ENCODE data around the gene CNDP1.
A peak's percentile ranks its signal among the peaks of the same experiment; 100 is the strongest.

The CNDP1 gene

DNA sequence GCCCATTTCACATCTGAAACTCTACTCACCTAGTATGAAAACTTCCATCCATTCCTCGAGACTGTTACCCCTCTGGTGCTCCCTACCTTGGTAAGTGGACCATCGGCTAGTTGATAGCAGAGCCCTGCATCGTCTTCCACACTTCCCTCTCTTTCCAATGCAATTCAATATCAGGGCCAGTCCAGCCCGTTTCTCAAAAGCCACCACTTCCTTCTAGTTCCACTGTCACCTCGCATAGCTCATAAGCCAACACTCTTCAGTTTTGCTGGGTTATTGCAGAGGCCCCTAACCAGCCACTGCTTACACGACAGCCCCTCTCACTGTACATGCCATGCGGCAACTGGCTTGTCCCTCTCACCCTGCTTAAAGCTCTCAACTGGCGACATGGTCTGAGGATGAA, 53.1 kb downstream of the CNDP1 start:
- H3K9me3 Mint-ChIP-seq: no peaks in the 10 kb centered on the region
- H3K4me1 Mint-ChIP-seq: no peaks in the 10 kb centered on the region
- no peak overlapping the region for H3K27ac Mint-ChIP-seq
- no peaks in the 10 kb centered on the region for H3K36me3 Mint-ChIP-seq
- no peak overlapping the region for H3K4me3 Mint-ChIP-seq
- H3K27me3 Mint-ChIP-seq: peaks cover 28% of the 10 kb centered on the region
- CTCF ChIA-PET: interaction anchor here (1.0 kb wide), 1 partner anchor 23 kb away, joined by 3 read pairs; no protein-coding TSS in a partner anchor
- no peak for DNase-seq

DNA sequence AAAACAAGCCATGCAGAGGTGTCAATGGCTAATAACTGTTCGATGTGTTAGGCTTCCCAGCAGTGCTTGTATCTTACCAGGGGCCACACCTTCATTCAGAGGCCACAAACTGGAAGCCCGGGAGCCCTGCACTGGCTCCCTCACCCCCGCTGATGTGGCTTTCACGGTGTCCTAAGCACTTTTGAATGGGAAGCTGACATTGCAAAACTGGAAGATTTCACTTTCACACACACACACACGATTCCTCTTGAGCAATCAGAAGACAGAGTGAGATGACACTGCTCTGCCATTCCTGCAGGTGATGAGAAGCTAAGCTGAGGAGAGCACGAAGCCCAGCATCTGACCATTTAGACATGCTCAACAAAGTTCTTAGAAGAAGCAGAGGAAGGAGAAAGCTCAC, 54.7 kb downstream of the CNDP1 start:
- Mint-ChIP-seq H3K36me3 (peaks cover 11% of the 10 kb centered on the region), H3K4me1 (peaks cover 2% of the 10 kb centered on the region), H3K27me3 (peaks cover 23% of the 10 kb centered on the region), H3K9me3 (no peaks in the 10 kb centered on the region), H3K27ac (no peak overlapping the region), H3K4me3 (no peak overlapping the region)
- CTCF ChIA-PET: no interaction called here
- no peak for DNase-seq

DNA sequence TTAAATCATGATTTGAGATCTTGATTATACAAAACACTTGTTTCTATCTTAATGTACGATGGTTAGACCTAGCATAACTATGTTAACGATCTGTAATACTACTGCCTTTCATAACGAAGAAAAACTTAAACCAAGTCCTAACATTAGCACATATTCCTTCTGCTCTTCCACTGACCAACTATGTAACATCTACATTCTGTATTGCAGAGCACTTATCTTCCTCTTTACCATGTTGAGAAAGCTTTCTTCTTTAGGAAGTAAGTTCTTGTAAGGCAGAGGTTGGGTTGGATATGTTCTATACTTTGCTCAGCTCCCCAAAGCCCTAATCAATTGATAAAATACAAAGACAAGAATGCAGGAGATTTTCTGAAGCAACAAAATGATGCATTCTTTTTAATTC, 55.5 kb downstream of the CNDP1 start:
- H3K4me1 Mint-ChIP-seq: peaks cover 6% of the 10 kb centered on the region
- no peaks in the 10 kb centered on the region for H3K9me3 Mint-ChIP-seq
- H3K36me3 Mint-ChIP-seq: peaks cover 15% of the 10 kb centered on the region
- H3K4me3 Mint-ChIP-seq: no peak overlapping the region
- CTCF ChIA-PET: no interaction called here
- no peak overlapping the region for H3K27ac Mint-ChIP-seq
- no peak for DNase-seq
- H3K27me3 Mint-ChIP-seq: peaks cover 22% of the 10 kb centered on the region

DNA sequence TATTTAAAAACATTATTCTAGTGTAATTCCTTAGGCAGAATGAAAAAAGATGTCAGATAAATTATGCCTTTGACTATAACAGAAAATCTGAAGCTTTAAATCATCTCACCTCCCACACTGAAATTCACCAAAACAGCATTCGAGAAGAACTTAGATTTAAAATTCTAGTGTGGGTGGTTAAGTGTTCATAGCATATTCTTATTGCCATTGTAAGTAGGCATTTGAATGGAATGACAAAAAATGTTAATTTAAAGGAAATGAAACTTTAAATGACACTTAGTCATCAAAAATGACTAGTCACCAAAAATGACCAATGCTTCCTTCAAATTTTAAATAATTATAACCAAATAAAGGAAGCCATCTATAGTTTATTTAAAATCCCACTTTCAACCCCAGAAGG, 56.4 kb downstream of the CNDP1 start:
- Mint-ChIP-seq H3K27me3 (peaks cover 18% of the 10 kb centered on the region), H3K4me1 (peaks cover 15% of the 10 kb centered on the region), H3K36me3 (peaks cover 24% of the 10 kb centered on the region), H3K27ac (no peak overlapping the region), H3K9me3 (no peaks in the 10 kb centered on the region), H3K4me3 (no peak overlapping the region)
- CTCF ChIA-PET: no interaction called here
- no peak for DNase-seq

DNA sequence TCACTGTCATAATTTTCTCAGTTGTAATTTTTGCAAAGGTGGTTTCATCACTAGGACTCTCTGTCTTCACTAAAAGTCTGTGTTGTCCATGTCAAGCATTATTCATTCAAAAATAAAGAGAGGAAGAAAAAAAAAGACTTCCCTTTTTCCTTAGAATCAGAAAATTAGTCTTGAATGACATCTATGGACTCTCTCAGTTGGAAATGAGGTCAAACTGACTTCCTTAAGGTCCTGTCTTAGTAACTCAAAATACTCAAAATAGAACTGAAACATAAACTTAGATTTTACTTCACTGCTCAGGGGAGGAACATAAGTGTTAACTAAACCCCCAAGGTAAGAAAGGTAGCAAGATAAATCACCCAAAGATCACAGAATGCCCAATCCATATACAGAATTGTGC, 61.1 kb downstream of the CNDP1 start:
- no peak for DNase-seq
- H3K27ac Mint-ChIP-seq: peak overlapping the region; percentile 58
- H3K4me3 Mint-ChIP-seq: peak overlapping the region; percentile 64
- H3K9me3 Mint-ChIP-seq: no peaks in the 10 kb centered on the region
- peaks cover 37% of the 10 kb centered on the region for H3K4me1 Mint-ChIP-seq
- H3K27me3 Mint-ChIP-seq: no peaks in the 10 kb centered on the region
- H3K36me3 Mint-ChIP-seq: peaks cover 34% of the 10 kb centered on the region
- CTCF ChIA-PET: no interaction called here

DNA sequence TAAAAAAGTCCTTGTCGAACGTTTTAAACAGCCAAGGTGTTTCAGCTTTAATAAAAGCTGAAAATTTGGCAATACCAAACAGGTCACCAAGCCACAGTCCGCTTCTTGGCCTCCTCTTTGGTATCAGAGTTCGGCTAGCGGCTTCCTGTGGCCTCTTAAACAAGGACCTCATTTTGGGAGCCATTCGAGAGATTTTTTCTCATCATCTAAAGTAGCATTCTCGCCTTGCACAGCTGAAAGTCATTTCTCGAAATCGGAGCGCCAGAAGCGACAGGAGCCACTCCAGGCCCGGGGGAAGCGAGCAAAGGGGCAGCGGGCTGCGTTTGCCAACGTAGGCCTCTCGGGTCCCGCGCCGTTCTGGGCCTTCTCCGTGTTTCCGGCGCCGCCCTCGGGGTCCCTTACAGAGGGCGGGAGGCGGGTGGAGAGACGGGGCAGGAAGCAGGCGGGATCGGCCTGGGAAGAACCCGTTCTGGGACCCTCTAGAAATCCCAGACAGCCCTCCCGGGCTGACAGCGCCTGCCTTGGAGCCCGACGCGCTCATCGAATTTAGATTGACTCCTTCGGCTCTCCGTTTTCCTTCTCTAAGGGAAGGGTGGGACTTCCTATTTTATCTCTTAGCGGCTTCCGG, 62.8 kb downstream of the CNDP1 start:
- Mint-ChIP-seq H3K27me3 (no peaks in the 10 kb centered on the region), H3K9me3 (peaks cover 10% of the 10 kb centered on the region), H3K4me1 (peaks cover 43% of the 10 kb centered on the region), H3K36me3 (peaks cover 42% of the 10 kb centered on the region), H3K27ac (peak overlapping the region; percentile 97), H3K4me3 (peak overlapping the region; percentile 92)
- DNase-seq: peak; percentile 79
- CTCF ChIA-PET: no interaction called here

DNA sequence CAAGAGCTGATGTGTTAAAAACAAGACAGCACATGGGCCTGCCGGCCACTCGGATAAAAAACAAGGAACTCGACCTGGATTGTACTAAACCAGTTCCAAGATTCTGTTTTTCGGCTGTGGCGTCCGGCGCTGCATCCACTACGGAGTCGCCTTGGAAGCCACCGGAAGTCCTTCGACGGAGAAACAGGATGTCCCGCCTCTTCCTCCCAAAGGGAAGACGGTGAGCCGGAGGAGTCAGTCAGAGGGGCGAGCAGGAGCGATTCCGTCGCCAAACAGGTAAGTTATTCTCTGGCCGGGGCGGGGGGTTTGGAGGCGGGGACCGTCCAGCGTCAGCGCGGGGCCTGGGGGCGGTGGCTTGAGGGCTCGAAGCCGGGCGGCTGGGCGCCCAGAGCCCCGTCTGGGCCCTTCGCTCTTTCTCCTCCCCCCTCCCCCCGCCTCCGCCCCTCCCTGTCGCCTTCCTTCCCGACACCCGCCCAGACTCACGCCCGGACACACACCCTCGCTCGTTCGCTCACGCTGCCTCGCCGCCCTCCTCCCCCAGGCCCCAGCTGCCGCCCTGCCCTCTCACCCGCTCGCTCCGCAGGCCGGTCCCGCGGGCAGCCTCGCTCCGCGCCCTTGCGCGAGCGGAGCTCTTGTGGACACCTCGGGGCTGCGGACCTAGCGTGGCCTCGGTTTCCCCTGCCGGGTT, 63.5 kb downstream of the CNDP1 start, which contains the start of gene ZNF407:
TSS of gene ZNF407 (plus strand) at position 209 of the 688 bp plus-strand sequence. CDS start 33,150 bp downstream, outside the sequence.
- Mint-ChIP-seq H3K27ac (peak within 1 kb of the TSS; percentile 97), H3K27me3 (no peaks in the 10 kb centered on the region), H3K4me3 (peak within 1 kb of the TSS; percentile 92), H3K9me3 (peaks cover 10% of the 10 kb centered on the region), H3K4me1 (peaks cover 43% of the 10 kb centered on the region), H3K36me3 (peaks cover 41% of the 10 kb centered on the region)
- CTCF ChIA-PET: no interaction called here
- peak; percentile 90 for DNase-seq

DNA sequence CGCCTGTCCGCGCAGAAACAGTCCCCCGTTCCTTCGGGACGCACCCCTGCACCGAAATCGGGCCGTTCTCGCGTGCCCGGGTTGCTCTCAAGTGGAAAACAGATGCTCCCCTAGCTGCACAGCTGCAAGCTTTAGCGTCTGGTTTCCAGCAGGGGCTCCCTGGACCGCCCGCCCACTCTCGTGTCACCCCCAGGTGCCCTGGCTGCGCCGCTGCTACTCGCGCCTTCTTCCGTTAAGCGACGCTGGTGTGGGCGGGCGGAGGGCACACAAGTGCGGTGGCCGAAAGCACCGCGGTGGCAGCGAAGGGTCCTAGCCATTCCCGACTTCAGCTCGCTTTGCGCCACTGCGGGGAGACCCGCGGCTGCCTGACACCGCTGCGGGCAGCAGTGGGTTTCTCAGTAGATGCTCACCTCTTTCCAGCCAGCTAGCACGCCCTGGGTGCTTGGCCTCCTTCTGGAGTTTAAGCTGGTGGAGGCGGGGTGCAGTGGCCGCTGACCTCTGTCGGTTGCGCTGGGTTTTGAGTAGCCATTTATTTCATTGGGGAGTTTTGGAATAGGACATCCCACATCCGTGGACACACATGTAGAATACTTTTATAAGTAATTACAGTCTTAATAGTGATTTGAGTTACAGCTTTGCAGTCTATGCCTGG, 64.2 kb downstream of the CNDP1 start:
- Mint-ChIP-seq H3K27ac (peak overlapping the region; percentile 97), H3K4me3 (peak overlapping the region; percentile 92), H3K9me3 (peaks cover 10% of the 10 kb centered on the region), H3K4me1 (peaks cover 43% of the 10 kb centered on the region), H3K36me3 (peaks cover 36% of the 10 kb centered on the region), H3K27me3 (no peaks in the 10 kb centered on the region)
- DNase-seq: peak; percentile 80
- CTCF ChIA-PET: interaction anchor here (0.7 to 1.1 kb wide), 2 partner anchors 11 to 38 kb away, joined by 3 read pairs; no protein-coding TSS in a partner anchor

DNA sequence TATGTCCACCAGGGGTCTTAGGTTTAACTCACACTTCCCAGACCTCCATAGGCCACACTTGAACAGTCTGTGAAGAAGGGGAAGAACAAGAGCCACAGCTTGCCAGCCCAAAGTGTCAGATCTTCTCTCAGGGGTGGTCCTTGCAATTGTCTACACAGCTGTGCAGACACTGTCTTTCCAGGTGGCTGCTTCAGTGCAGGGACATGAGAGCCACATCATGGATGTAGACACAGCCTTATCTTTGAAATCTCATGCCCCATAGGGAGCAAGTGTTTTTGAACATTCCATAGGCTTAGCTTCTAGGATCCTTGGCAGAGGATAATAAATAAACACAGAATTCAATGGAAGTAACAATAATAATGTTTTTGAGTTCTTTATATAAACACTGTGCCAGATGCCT, 70.1 kb downstream of the CNDP1 start:
- Mint-ChIP-seq H3K27ac (no peak overlapping the region), H3K4me1 (peaks cover 13% of the 10 kb centered on the region), H3K9me3 (peaks cover 10% of the 10 kb centered on the region), H3K4me3 (no peak overlapping the region), H3K27me3 (no peaks in the 10 kb centered on the region), H3K36me3 (peaks cover 9% of the 10 kb centered on the region)
- no peak for DNase-seq
- CTCF ChIA-PET: no interaction called here

DNA sequence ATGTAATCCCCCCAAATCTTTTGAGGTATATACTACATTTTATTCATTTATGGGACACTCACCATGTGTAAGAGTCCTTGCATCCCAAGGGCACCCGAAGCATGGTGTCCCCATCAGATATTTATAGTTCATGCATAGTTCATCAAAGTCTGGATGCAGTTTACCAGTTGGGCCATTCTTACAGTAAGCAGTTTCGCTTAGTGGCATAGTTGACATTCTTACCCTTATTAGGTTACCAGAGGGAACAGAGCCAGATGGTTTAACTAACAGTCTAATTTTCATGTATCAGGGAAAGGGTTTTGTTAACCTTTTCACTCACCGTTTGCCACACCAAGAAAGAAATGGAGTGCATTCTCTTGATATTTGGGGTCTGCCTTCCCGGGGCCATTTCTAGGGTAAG, 70.5 kb downstream of the CNDP1 start:
- Mint-ChIP-seq H3K36me3 (peaks cover 9% of the 10 kb centered on the region), H3K27ac (no peak overlapping the region), H3K9me3 (peaks cover 10% of the 10 kb centered on the region), H3K4me3 (no peak overlapping the region), H3K4me1 (peaks cover 9% of the 10 kb centered on the region), H3K27me3 (no peaks in the 10 kb centered on the region)
- DNase-seq: no peak
- CTCF ChIA-PET: no interaction called here

DNA sequence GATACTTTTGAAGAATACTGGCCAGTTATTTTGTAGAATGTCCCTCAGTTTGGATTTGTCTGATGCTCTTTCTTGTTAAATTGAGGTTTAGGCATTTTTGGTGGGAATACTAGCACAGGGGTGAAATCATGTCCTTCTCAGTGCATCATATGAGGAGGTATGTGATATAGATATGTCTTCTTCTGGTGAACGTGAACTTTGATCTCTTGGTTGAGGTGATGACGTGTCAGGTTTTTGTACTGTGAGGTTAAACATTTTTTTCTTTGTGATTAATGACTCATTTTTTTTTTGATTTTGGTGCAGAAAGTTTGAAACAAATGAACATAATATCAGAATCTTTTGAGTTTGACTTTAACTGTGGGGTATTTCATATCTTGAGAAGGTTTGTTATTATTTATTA, 74.4 kb downstream of the CNDP1 start:
- Mint-ChIP-seq H3K9me3 (no peaks in the 10 kb centered on the region), H3K4me3 (no peak overlapping the region), H3K4me1 (peaks cover 11% of the 10 kb centered on the region), H3K27me3 (no peaks in the 10 kb centered on the region), H3K36me3 (no peaks in the 10 kb centered on the region), H3K27ac (no peak overlapping the region)
- CTCF ChIA-PET: no interaction called here
- DNase-seq: no peak

DNA sequence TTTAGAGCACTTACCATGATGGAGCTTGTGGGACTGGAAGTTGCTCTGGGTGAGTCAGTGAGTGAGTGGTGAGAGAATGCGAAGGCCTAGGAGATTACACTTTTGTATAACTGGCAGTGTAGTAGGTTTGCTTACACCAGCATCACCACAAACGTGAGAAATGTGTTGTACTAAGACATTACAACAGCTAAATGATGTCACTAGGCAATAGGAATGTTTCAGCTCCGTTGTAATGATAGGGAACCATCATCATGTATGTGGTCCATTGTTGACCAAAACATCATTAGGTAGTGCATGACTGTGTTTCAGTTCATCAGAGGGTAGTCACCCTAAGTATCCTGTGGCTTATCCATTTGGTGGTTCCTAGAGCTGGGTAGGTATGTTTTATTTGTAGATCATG, 75.2 kb downstream of the CNDP1 start:
- Mint-ChIP-seq H3K27me3 (no peaks in the 10 kb centered on the region), H3K4me1 (peaks cover 11% of the 10 kb centered on the region), H3K36me3 (no peaks in the 10 kb centered on the region), H3K27ac (no peak overlapping the region), H3K4me3 (no peak overlapping the region), H3K9me3 (no peaks in the 10 kb centered on the region)
- no peak for DNase-seq
- CTCF ChIA-PET: interaction anchor here (1.1 kb wide), 1 partner anchor 10 kb away, joined by 3 read pairs; no protein-coding TSS in a partner anchor

DNA sequence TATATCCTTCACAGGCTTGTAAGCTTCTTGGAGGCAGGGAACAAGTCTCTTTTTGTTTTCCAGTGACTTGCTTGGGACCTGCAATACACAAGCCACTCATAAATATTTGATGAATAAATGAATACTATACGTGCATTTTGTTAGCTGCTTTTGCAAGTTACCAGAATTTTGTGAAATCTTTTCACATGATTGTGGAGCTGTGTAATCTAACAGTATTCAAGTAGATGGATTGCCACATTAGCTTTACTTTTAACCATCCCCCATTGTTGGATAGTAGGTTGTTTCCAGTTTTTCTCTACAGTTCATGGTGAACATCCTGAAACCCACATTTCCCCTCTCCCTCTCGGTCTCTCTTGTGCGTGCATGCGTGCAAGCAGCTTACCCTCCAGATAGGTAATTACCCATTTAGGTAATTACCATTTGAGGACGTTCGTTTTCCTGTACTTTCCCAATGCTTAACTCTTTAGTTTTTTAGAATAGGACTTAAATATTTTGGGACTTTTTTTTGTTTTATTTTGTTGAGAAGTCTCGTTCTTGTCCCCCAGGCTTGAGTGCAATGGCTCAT, 75.8 kb downstream of the CNDP1 start:
- H3K9me3 Mint-ChIP-seq: no peaks in the 10 kb centered on the region
- no peaks in the 10 kb centered on the region for H3K27me3 Mint-ChIP-seq
- no peak for DNase-seq
- no peak overlapping the region for H3K4me3 Mint-ChIP-seq
- H3K27ac Mint-ChIP-seq: no peak overlapping the region
- H3K4me1 Mint-ChIP-seq: peaks cover 11% of the 10 kb centered on the region
- CTCF ChIA-PET: interaction anchor here (1.1 kb wide), 1 partner anchor 11 kb away, joined by 3 read pairs; no protein-coding TSS in a partner anchor
- H3K36me3 Mint-ChIP-seq: no peaks in the 10 kb centered on the region

DNA sequence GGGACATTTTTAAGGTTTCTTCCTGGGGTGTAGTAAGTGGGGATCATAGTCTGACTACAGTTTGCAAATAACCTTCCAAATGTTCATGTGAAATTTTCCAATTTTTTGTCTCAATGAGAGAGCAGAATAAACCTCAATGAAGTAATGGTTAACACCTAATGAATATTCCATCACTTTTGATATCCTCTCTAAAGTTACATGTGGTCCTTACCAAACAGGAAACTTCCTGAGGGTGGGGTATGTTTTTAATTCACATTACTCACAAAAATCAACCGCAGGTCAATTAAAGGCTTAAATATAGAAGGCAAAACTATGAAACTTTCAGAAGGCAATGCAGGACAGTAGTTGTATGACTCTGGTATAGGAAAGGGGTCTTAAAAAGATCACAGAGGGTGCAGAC, 76.6 kb downstream of the CNDP1 start:
- no peaks in the 10 kb centered on the region for H3K9me3 Mint-ChIP-seq
- no peak overlapping the region for H3K4me3 Mint-ChIP-seq
- DNase-seq: no peak
- no peaks in the 10 kb centered on the region for H3K27me3 Mint-ChIP-seq
- no peak overlapping the region for H3K27ac Mint-ChIP-seq
- peaks cover 11% of the 10 kb centered on the region for H3K4me1 Mint-ChIP-seq
- H3K36me3 Mint-ChIP-seq: no peaks in the 10 kb centered on the region
- CTCF ChIA-PET: no interaction called here
